Measurements from ENCODE around the gene FOXC2. TPM values are rescaled to one million over a fixed set of nuclear protein-coding genes. Genes with fewer than 3 reads are reported as not detected.

FOXC2 gene
- polyA plus RNA-seq, 1 donor = 38.8 TPM

GRCh38 chr16:86611525-86611855, 44.9 kb downstream of the FOXC2 start:
- peak; percentile 78 for DNase-seq

- no peak for DNase-seq
Measured at GRCh38 chr16:86611941-86612340, 45.3 kb downstream of the FOXC2 start.

GRCh38 chr16:86614699-86615098, 48.1 kb downstream of the FOXC2 start:
- no peak for DNase-seq

GRCh38 chr16:86616906-86617305, 50.3 kb downstream of the FOXC2 start:
- DNase-seq = no peak

GRCh38 chr16:86618431-86619238, 52.0 kb downstream of the FOXC2 start:
- no peak for DNase-seq

Other genes with a start within 250 kb of the FOXC2 start
- not detected for gene FOXF1, start 56.3 kb upstream of the FOXC2 start, polyA plus RNA-seq (ENCODE audit: insufficient read length)
- gene MTHFSD, start 11.6 kb upstream of the FOXC2 start, polyA plus RNA-seq (ENCODE audit: insufficient read length) = 33.8 TPM
- 13.9 TPM for gene FOXL1, start 11.7 kb downstream of the FOXC2 start, polyA plus RNA-seq (ENCODE audit: insufficient read length)